Parathyroid adenoma (tissue), 2 donors: ENCODE data around the gene PDZD7.

ENCODE experiments used
- H2AFZ ChIP-seq: fragments of 300-600 bp; sonication (generic); one replicate; pipeline ENCODE4 v1.7.0; 2017; ENCODE audit warnings: antibody characterized with exemption, mild to moderate bottlenecking
- H3K27ac ChIP-seq: fragments of 300-600 bp; sonication (generic); one replicate; pipeline ENCODE4 v1.7.0; 2017
- H3K27me3 ChIP-seq: fragments of 300-600 bp; sonication (generic); one replicate; pipeline ENCODE4 v1.7.0; 2017; ENCODE audit warnings: low read length; ENCODE audit not compliant: control insufficient read depth, insufficient read depth
- H3K36me3 ChIP-seq: fragments of 300-600 bp; sonication (generic); one replicate; pipeline ENCODE4 v1.7.0; 2017; ENCODE audit warnings: low read length; ENCODE audit not compliant: control insufficient read depth, insufficient read depth
- H3K4me1 ChIP-seq: fragments of 300-600 bp; sonication (generic); one replicate; pipeline ENCODE4 v1.7.0; 2017; ENCODE audit warnings: control low read depth
- H3K4me2 ChIP-seq: fragments of 300-600 bp; sonication (generic); one replicate; pipeline ENCODE4 v1.7.0; 2017; ENCODE audit warnings: low read length
- H3K4me3 ChIP-seq: fragments of 300-600 bp; sonication (generic); one replicate; pipeline ENCODE4 v1.7.0; 2017; ENCODE audit warnings: low read depth, low read length
- H3K79me2 ChIP-seq: fragments of 300-600 bp; sonication (generic); one replicate; pipeline ENCODE4 v1.7.0; 2017; ENCODE audit warnings: control low read depth
- H3K9ac ChIP-seq: fragments of 300-600 bp; sonication (generic); one replicate; pipeline ENCODE4 v1.7.0; 2017; ENCODE audit warnings: mild to moderate bottlenecking
- H3K9me3 ChIP-seq: fragments of 300-600 bp; sonication (generic); one replicate; pipeline ENCODE4 v1.7.0; 2017; ENCODE audit warnings: low read length; ENCODE audit not compliant: control insufficient read depth
- CTCF ChIP-seq: fragments of 300-600 bp; sonication (generic); IDR thresholded peaks from one replicate; pipeline ENCODE4 v1.7.0; 2017; ENCODE audit warnings: antibody characterized with exemption, mild to moderate bottlenecking
- donor health status: primary hyperparathyroidism.

Gene PDZD7

GRCh38 chr10:101031128-101031795 lies at the start of gene PDZD7, which contains the start of gene SFXN3:
Gene PDZD7 (minus strand): TSS chr10:101031129. CDS start chr10:101030219, 910 bp downstream.
Gene SFXN3 (plus strand): TSS chr10:101031234. CDS start chr10:101034695, 3,461 bp downstream.
- TF ChIP-seq CTCF, result no peak
- Histone ChIP-seq H3K36me3 (no peaks in the 10 kb centered on the region), H3K4me1 (peaks cover 31% of the 10 kb centered on the region), H3K27ac (peak within 1 kb of the TSS; percentile 89), H3K79me2 (no peaks in the 10 kb centered on the region), H2AFZ (peak within 1 kb of the TSS; percentile 87), H3K9me3 (no peaks in the 10 kb centered on the region), H3K27me3 (no peaks in the 10 kb centered on the region), H3K4me2 (peak within 1 kb of the TSS; percentile 100), H3K9ac (no peak within 1 kb of the TSS), H3K4me3 (peak within 1 kb of the TSS; percentile 89)

- no peak overlapping the region for H2AFZ ChIP-seq
- no peaks in the 10 kb centered on the region for H3K27me3 ChIP-seq
- H3K9me3 ChIP-seq, result peaks cover 2% of the 10 kb centered on the region
These were observed 48.9 kb upstream of the PDZD7 start for GRCh38 chr10:101079874-101080273.

GRCh38 chr10:101076630-101077029 lies 45.7 kb upstream of the PDZD7 start:
- Histone ChIP-seq H3K4me3 (no peak overlapping the region), H3K4me1 (no peaks in the 10 kb centered on the region), H3K9me3 (peaks cover 2% of the 10 kb centered on the region), H3K79me2 (no peaks in the 10 kb centered on the region), H2AFZ (no peak overlapping the region), H3K27ac (no peak overlapping the region), H3K9ac (no peak overlapping the region), H3K27me3 (peaks cover 4% of the 10 kb centered on the region), H3K4me2 (no peak overlapping the region), H3K36me3 (no peaks in the 10 kb centered on the region)
- no peak for TF ChIP-seq CTCF

More at GRCh38 chr10:101079874-101080273, 48.9 kb upstream of the PDZD7 start:
- H3K4me1 ChIP-seq, result no peaks in the 10 kb centered on the region
- H3K9ac ChIP-seq, result no peak overlapping the region
- H3K4me3 ChIP-seq, result no peak overlapping the region
- no peak for TF ChIP-seq CTCF
- H3K27ac ChIP-seq, result no peak overlapping the region
- H3K4me2 ChIP-seq, result no peak overlapping the region
- no peaks in the 10 kb centered on the region for H3K36me3 ChIP-seq
- H3K79me2 ChIP-seq, result no peaks in the 10 kb centered on the region

GRCh38 chr10:101075775-101076174 lies 44.8 kb upstream of the PDZD7 start:
- Histone ChIP-seq H3K9ac (no peak overlapping the region), H3K4me3 (no peak overlapping the region), H3K36me3 (no peaks in the 10 kb centered on the region), H3K27me3 (peaks cover 4% of the 10 kb centered on the region), H3K27ac (no peak overlapping the region), H3K79me2 (no peaks in the 10 kb centered on the region), H3K4me1 (no peaks in the 10 kb centered on the region), H3K9me3 (no peaks in the 10 kb centered on the region), H2AFZ (no peak overlapping the region), H3K4me2 (no peak overlapping the region)
- TF ChIP-seq CTCF, result no peak

GRCh38 chr10:101073631-101074030 lies 42.7 kb upstream of the PDZD7 start:
- Histone ChIP-seq H3K27ac (no peak overlapping the region), H3K9me3 (no peaks in the 10 kb centered on the region), H3K4me3 (no peak overlapping the region), H3K79me2 (no peaks in the 10 kb centered on the region), H3K27me3 (peaks cover 4% of the 10 kb centered on the region), H2AFZ (no peak overlapping the region), H3K4me1 (no peaks in the 10 kb centered on the region), H3K9ac (no peak overlapping the region), H3K36me3 (no peaks in the 10 kb centered on the region), H3K4me2 (no peak overlapping the region)
- TF ChIP-seq CTCF, result no peak
